ENCODE measurements around the gene SMC3. TPM values are rescaled to one million over a fixed set of nuclear protein-coding genes. Genes with fewer than 3 reads are reported as not detected.

SMC3 gene
- total and polyA plus RNA-seq, 2 of the 13 experiments (the other 11 are each of a cell fraction or from before 2014, with no cell fraction given), result 11.7 to 48.0 TPM

DNA sequence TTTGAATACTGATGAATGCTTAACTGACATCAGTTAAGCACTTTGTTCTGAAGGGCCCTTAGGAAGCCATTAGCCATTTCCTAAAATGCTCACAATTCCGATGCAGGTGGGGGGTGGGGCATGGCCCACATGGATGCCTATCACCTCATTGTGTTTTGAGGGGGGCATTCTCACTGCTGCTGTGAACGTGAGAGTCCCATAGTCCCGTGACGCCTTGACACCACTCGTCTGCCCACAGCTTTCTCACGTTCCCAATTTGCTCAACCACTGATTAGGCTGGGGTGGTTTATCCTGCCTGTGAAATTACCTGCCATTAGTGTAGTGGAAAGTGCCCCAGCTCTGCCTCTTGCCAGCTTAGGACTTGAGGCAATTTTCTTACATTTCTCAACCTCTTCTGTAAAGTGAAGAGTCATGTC, 37.9 kb upstream of the SMC3 start (continued):
- TF ChIP-seq NPAS2 (CRISPR knock-in tag; IDR thresholded peaks at IDR 0.05; ENCODE audit: borderline replicate concordance) (no peak), TARDBP (CRISPR knock-in tag; IDR thresholded peaks at IDR 0.05) (no peak), NR3C1 (CRISPR knock-in tag; IDR thresholded peaks at IDR 0.05) (no peak), CENPX (CRISPR knock-in tag; IDR thresholded peaks at IDR 0.05) (no peak), SAP130 (CRISPR knock-in tag; IDR thresholded peaks at IDR 0.05; ENCODE audit: low read depth) (no peak), ZNF839 (CRISPR knock-in tag; IDR thresholded peaks at IDR 0.05; ENCODE audit: borderline replicate concordance) (no peak)
- TF ChIP-seq, protein P1, sequence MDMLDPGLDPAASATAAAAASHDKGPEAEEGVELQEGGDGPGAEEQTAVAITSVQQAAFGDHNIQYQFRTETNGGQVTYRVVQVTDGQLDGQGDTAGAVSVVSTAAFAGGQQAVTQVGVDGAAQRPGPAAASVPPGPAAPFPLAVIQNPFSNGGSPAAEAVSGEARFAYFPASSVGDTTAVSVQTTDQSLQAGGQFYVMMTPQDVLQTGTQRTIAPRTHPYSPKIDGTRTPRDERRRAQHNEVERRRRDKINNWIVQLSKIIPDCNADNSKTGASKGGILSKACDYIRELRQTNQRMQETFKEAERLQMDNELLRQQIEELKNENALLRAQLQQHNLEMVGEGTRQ (IDR thresholded peaks at IDR 0.05; ENCODE audit: low read depth, low read length), result no peak
- TF ChIP-seq, protein P1 (CRISPR knock-in tag; IDR thresholded peaks at IDR 0.05; ENCODE audit: borderline replicate concordance), result no peak

DNA sequence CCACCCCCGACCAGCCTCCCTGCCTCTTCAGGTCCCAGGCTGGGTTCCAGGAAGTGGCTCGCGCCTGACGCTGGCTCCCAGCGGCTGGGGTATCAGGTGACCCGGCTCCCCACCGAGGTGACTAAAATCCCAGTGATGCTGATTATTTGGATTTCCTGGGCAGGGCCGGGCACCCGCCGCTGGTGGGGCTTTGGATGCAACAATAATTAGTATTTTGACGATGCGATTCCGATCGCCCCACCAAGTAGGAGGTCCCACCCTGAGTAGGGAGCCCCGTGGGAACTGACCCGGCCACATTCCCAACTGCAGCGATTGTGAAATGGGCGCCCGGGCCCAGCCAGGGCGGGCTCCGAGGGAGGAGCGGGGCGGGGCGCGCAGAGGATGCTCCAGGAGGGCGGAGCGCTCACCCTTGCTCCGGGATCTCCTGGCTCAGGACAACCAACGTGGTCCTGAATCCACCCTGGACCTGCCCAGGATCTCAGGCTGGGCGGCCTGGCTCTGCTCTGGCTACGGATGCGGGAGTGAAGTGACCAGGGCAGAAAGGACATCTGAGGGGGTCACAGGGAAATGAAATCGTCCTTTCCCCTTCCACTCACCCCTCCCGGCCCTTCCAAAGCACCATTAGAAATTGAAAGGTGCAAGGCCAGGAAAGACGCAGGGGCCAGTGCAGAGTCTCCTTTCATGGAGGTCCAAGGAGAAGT, 37.2 kb upstream of the SMC3 start:
- Histone ChIP-seq H3K27me3 (ENCODE audit: control insufficient read depth in 1 of 2, insufficient read depth in 2 of 2, low read length in 2 of 2) (peaks cover 2 to 10% of the 10 kb centered on the region in 2 experiments; a peak in 3 of 5 replicates), H3K4me1 (ENCODE audit: insufficient read depth, low read length) (peaks cover 33% of the 10 kb centered on the region), H3K4me3 (replicated peaks in 1 of 3; ENCODE audit: insufficient read depth in 1 of 3, low read depth in 2 of 3, low read length in 3 of 3) (peak overlapping the region in 1 of 3 experiments; percentile 23; a peak in 1 of 6 replicates), H3K27ac (ENCODE audit: extremely low read length, insufficient read depth, low read length) (no peak overlapping the region), H4K20me1 (ENCODE audit: insufficient read depth, low read length) (no peaks in the 10 kb centered on the region), H3K9me3 (ENCODE audit: low read length) (no peaks in the 10 kb centered on the region), H2AFZ (ENCODE audit: low read length) (no peak overlapping the region), H3K79me2 (ENCODE audit: insufficient read depth, low read length) (no peaks in the 10 kb centered on the region), H3K36me3 (replicated peaks in 1 of 2; ENCODE audit: control insufficient read depth in 1 of 2, insufficient read depth in 2 of 2, low read length in 2 of 2) (no peaks in the 10 kb centered on the region), H3K4me2 (ENCODE audit: low read depth, low read length) (peak overlapping the region; percentile 39; the same call in 1 of the 2 replicates), H3K9ac (ENCODE audit: insufficient read depth, low read depth, low read length) (no peak overlapping the region)
- ATAC-seq (peak; percentile 89), FAIRE-seq (no peak), DNase-seq (ENCODE audit: low spot score) (peak; percentile 16)
- intact Hi-C loops (cut with micrococcal nuclease; ENCODE audit: unreplicated experiment) (no loop called here), in situ Hi-C loops (cut with HindIII; ENCODE audit: extremely low pct_ligation_motif_present, low pct_unique_long_range_greater_than_20kb) (loop anchor here (5.0 kb wide), 1 partner anchor 218 kb away; no protein-coding TSS in a partner anchor)
- ChIA-PET CTCF (ENCODE audit: low intra/inter-chr PET ratio, low total read pairs) (no interaction called here), POLR2A (no interaction called here)
- BruUV-seq (replicated peaks), result no TSS peak
- 5% methylated on average over 22 of the region's 35 CpGs for WGBS (ENCODE audit: low lambda C conversion rate)
- TF ChIP-seq, protein P2, sequence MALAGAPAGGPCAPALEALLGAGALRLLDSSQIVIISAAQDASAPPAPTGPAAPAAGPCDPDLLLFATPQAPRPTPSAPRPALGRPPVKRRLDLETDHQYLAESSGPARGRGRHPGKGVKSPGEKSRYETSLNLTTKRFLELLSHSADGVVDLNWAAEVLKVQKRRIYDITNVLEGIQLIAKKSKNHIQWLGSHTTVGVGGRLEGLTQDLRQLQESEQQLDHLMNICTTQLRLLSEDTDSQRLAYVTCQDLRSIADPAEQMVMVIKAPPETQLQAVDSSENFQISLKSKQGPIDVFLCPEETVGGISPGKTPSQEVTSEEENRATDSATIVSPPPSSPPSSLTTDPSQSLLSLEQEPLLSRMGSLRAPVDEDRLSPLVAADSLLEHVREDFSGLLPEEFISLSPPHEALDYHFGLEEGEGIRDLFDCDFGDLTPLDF (CRISPR knock-in tag; IDR thresholded peaks at IDR 0.05), result no peak
- TF ChIP-seq MTF2 (CRISPR knock-in tag; IDR thresholded peaks at IDR 0.05; ENCODE audit: borderline replicate concordance), result no peak
- TF ChIP-seq SMAD1 (CRISPR knock-in tag; IDR thresholded peaks at IDR 0.05; ENCODE audit: borderline replicate concordance, low read depth), result no peak
- TF ChIP-seq GABPB1 (CRISPR knock-in tag; IDR thresholded peaks at IDR 0.05), result 0 out of 2 replicates have a peak, but pooled peaks have one; percentile 18
- TF ChIP-seq ZNF44 (CRISPR knock-in tag; IDR thresholded peaks at IDR 0.05), result no peak
- no peak for TF ChIP-seq CENPX (CRISPR knock-in tag; IDR thresholded peaks at IDR 0.05)
- TF ChIP-seq RELA (CRISPR knock-in tag; IDR thresholded peaks at IDR 0.05), result no peak
- TF ChIP-seq, protein P3, sequence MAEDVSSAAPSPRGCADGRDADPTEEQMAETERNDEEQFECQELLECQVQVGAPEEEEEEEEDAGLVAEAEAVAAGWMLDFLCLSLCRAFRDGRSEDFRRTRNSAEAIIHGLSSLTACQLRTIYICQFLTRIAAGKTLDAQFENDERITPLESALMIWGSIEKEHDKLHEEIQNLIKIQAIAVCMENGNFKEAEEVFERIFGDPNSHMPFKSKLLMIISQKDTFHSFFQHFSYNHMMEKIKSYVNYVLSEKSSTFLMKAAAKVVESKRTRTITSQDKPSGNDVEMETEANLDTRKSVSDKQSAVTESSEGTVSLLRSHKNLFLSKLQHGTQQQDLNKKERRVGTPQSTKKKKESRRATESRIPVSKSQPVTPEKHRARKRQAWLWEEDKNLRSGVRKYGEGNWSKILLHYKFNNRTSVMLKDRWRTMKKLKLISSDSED (CRISPR knock-in tag; IDR thresholded peaks at IDR 0.05), result no peak
- no peak for TF ChIP-seq PLRG1 (conservative IDR thresholded peaks at IDR 0.05)
- TF ChIP-seq ZNF776 (CRISPR knock-in tag; IDR thresholded peaks at IDR 0.05), result no peak
- no peak for TF ChIP-seq ZFP1 (CRISPR knock-in tag; IDR thresholded peaks at IDR 0.05)
- no peak for TF ChIP-seq ELF3 (CRISPR knock-in tag; IDR thresholded peaks at IDR 0.05)
- no peak for TF ChIP-seq DR1 (CRISPR knock-in tag; IDR thresholded peaks at IDR 0.05)
